Suprapubic skin (tissue), 3 donors: ENCODE results near the gene CEP170B.

ENCODE experiments used
- POLR2AphosphoS5 ChIP-seq, 3 donors: sonication (generic); formaldehyde crosslinking; IDR thresholded peaks; one replicate each; pipeline ENCODE4 v1.6.1; 2017; ENCODE audit warnings: antibody characterized with exemption in 3 of 3
- TF ChIP-seq, protein P1 (sequence below), 2 donors: fragments of 200-600 bp in 1 of 2; fragments of 450-650 bp in 1 of 2; sonication (generic) in 1 of 2; IDR thresholded peaks; one replicate each; pipeline ENCODE4 v1.5.1; 2016 to 2019; ENCODE audit warnings: antibody characterized with exemption in 2 of 2, mild to moderate bottlenecking in 1 of 2, moderate library complexity in 1 of 2

DNA sequence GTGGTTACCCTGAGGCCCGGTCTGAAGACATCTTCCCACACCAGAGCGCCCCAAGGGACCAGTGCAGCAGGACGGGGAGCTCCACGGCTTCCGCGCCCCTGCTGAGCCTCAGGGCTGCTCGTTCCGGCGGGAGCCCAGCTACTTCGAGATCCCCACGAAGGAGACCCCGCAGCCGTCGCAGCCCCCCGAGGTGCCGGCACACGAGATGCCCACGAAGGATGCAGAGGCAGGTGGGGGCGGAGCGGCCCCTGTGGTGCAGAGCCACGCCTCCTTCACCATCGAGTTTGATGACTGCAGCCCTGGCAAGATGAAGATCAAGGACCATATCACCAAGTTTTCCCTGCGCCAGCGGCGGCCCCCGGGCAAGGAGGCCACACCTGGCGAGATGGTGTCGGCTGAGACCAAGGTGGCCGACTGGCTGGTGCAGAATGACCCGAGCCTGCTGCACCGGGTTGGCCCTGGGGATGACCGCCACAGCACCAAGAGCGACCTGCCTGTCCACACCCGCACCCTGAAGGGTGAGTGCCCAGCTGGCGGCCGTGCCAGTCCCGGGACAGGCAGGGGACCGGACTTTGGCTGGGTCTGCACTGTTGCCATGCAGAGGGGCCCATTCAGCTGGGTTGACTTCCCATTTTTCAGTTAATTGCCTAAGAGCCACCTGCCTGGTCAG lies 18.1 kb downstream of the CEP170B start:
- TF ChIP-seq, protein P1, sequence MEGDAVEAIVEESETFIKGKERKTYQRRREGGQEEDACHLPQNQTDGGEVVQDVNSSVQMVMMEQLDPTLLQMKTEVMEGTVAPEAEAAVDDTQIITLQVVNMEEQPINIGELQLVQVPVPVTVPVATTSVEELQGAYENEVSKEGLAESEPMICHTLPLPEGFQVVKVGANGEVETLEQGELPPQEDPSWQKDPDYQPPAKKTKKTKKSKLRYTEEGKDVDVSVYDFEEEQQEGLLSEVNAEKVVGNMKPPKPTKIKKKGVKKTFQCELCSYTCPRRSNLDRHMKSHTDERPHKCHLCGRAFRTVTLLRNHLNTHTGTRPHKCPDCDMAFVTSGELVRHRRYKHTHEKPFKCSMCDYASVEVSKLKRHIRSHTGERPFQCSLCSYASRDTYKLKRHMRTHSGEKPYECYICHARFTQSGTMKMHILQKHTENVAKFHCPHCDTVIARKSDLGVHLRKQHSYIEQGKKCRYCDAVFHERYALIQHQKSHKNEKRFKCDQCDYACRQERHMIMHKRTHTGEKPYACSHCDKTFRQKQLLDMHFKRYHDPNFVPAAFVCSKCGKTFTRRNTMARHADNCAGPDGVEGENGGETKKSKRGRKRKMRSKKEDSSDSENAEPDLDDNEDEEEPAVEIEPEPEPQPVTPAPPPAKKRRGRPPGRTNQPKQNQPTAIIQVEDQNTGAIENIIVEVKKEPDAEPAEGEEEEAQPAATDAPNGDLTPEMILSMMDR (IDR thresholded peaks at IDR 0.05), result no peak
- TF ChIP-seq POLR2AphosphoS5 (IDR thresholded peaks at IDR 0.05), result no peak
